ENCODE data around the gene IRF1.
"Not testable (repeated sequence)": the region's sequence is repeated elsewhere in the genome, so short reads cannot be mapped to it uniquely, and the experiment has no call there.

Gene IRF1

DNA sequence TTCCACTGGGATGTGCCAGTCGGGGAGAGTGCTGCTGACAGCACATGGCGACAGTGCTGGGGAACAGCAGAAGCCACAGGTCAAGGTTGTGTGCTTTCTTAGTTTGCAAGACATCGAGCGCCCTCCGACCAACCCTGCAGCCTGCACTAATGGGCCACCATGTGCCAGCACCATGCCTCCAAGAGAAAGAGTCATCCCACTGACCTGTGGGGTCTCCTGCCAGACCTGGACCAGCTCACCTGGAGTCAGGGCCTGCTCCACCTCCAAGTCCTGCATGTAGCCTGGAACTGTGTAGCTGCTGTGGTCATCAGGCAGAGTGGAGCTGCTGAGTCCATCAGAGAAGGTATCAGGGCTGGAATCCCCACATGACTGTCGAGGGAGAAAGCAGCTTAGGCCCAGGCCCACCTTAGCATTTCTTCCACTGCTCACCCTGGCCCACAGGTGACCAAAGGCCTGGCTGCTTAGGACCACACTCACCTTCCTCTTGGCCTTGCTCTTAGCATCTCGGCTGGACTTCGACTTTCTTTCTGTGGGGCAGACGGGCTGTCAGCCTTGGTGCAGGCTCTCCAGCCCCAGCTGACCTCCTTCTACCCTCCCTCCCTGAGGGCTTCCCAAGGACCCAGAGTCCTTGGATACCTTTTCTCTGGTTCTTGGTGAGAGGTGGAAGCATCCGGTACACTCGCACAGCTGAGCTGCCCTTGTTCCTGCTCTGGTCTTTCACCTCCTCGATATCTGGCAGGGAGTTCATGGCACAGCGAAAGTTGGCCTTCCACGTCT lies 4.1 kb downstream of the IRF1 start:
- Histone ChIP-seq H3K4me3 (ENCODE audit: low read depth in 1 of 2, low read length in 1 of 2) (peak overlapping the region; percentile 99), H3K4me1 (ENCODE audit: control insufficient read depth in 1 of 2, insufficient read depth in 1 of 2, low read depth in 1 of 2, low read length in 1 of 2) (peaks cover 61 to 70% of the 10 kb centered on the region in 2 experiments)

GRCh38 chr5:132485641-132486317 lies 4.8 kb downstream of the IRF1 start:
- Histone ChIP-seq H3K9me3 (peaks cover 15% of the 10 kb centered on the region), H3K27me3 (no peaks in the 10 kb centered on the region), H3K36me3 (peaks cover 89% of the 10 kb centered on the region), H3K4me3 (ENCODE audit: low read depth in 1 of 2, low read length in 1 of 2) (peak overlapping the region; percentile 99), H3K27ac (peak overlapping the region; percentile 100), H3K4me1 (ENCODE audit: control insufficient read depth in 1 of 2, insufficient read depth in 1 of 2, low read depth in 1 of 2, low read length in 1 of 2) (peaks cover 56 to 70% of the 10 kb centered on the region in 2 experiments)
- no peak for TF ChIP-seq CTCF (IDR thresholded peaks at IDR 0.05)

More for the DNA sequence above, 4.1 kb downstream of the IRF1 start:
- no peak for TF ChIP-seq CTCF (IDR thresholded peaks at IDR 0.05)
- Histone ChIP-seq H3K36me3 (peaks cover 82% of the 10 kb centered on the region), H3K9me3 (peaks cover 15% of the 10 kb centered on the region), H3K27ac (peak overlapping the region; percentile 100), H3K27me3 (no peaks in the 10 kb centered on the region)

- Histone ChIP-seq H3K36me3 (peaks cover 96% of the 10 kb centered on the region), H3K27ac (peak overlapping the region; percentile 100), H3K4me3 (ENCODE audit: low read depth in 1 of 2, low read length in 1 of 2) (peak overlapping the region; percentile 99), H3K4me1 (ENCODE audit: control insufficient read depth in 1 of 2, insufficient read depth in 1 of 2, low read depth in 1 of 2, low read length in 1 of 2) (peaks cover 56 to 69% of the 10 kb centered on the region in 2 experiments), H3K9me3 (peaks cover 15% of the 10 kb centered on the region)
- not testable (repeated sequence) for H3K27me3 ChIP-seq
Observed at GRCh38 chr5:132484876-132485640, 5.5 kb downstream of the IRF1 start.

DNA sequence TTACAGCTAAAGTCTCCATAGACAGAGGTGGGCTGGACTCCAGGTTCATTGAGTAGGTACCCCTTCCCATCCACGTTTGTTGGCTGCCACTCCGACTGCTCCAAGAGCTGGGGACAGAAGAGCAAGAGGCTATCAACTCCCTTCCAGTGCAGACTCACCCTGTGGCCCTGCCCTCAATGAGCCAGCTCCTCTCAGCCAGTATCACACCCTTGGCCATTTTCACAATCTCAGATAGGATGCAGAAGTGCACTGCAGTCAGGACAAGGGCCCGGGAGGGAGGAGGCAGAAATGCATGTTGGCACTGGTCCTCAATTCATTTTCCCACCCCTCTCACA lies 6.2 kb downstream of the IRF1 start:
- Histone ChIP-seq H3K4me1 (ENCODE audit: control insufficient read depth in 1 of 2, insufficient read depth in 1 of 2, low read depth in 1 of 2, low read length in 1 of 2) (peaks cover 56 to 72% of the 10 kb centered on the region in 2 experiments), H3K36me3 (peaks cover 99% of the 10 kb centered on the region)

GRCh38 chr5:132483661-132484390 lies 6.7 kb downstream of the IRF1 start:
- TF ChIP-seq CTCF (IDR thresholded peaks at IDR 0.05): no peak
- Histone ChIP-seq H3K9me3 (peaks cover 15% of the 10 kb centered on the region), H3K4me1 (ENCODE audit: control insufficient read depth in 1 of 2, insufficient read depth in 1 of 2, low read depth in 1 of 2, low read length in 1 of 2) (peaks cover 51 to 77% of the 10 kb centered on the region in 2 experiments), H3K4me3 (ENCODE audit: low read depth in 1 of 2, low read length in 1 of 2) (peak overlapping the region in 1 of 2 experiments; percentile 99), H3K36me3 (peaks cover 98% of the 10 kb centered on the region), H3K27me3 (no peaks in the 10 kb centered on the region), H3K27ac (peak overlapping the region; percentile 100)

More for the DNA sequence above, 6.2 kb downstream of the IRF1 start:
- H3K27me3 ChIP-seq: no peaks in the 10 kb centered on the region
- H3K27ac ChIP-seq: peak overlapping the region; percentile 100
- peak overlapping the region in 1 of 2 experiments; percentile 99 for H3K4me3 ChIP-seq (ENCODE audit: low read depth in 1 of 2, low read length in 1 of 2)
- TF ChIP-seq CTCF (IDR thresholded peaks at IDR 0.05): no peak
- H3K9me3 ChIP-seq: peaks cover 15% of the 10 kb centered on the region

Data from neutrophil (primary cell).